ENCODE results near the gene MED12L. TPM values are rescaled to one million over a fixed set of nuclear protein-coding genes. Genes with fewer than 3 reads are reported as not detected.

Gene MED12L
- total and polyA plus RNA-seq, 2 experiments from 2014 or later, result 0.07 to 2.7 TPM

DNA sequence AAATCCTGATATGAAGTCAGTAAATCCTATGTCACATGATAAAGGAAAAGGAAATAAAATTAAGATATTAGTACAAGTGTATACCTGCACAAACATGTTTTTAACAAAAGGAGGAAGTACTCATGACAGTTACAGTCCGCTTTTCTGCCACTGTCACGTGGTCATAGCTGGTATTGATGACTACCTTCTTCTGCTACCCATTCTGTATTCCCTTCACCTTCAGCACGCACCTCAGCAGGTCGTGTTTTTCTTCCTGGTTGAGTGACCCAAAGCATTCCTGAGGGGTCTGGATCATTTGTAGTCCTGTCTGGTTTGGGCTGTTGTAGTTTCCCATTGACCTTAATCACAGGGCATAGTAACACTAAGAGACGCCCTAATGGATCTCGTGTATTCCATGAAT is 334.3 kb downstream of the MED12L start:
- H3K9me3 ChIP-seq (ENCODE audit: low read depth), result no peaks in the 10 kb centered on the region
- no peak overlapping the region for H3K4me3 ChIP-seq
- no peak for DNase-seq (ENCODE audit: low spot score)
- H3K36me3 ChIP-seq (replicated peaks; ENCODE audit: insufficient read depth, low read depth), result no peaks in the 10 kb centered on the region
- no peak overlapping the region for H3K4me2 ChIP-seq
- TF ChIP-seq, protein P1, sequence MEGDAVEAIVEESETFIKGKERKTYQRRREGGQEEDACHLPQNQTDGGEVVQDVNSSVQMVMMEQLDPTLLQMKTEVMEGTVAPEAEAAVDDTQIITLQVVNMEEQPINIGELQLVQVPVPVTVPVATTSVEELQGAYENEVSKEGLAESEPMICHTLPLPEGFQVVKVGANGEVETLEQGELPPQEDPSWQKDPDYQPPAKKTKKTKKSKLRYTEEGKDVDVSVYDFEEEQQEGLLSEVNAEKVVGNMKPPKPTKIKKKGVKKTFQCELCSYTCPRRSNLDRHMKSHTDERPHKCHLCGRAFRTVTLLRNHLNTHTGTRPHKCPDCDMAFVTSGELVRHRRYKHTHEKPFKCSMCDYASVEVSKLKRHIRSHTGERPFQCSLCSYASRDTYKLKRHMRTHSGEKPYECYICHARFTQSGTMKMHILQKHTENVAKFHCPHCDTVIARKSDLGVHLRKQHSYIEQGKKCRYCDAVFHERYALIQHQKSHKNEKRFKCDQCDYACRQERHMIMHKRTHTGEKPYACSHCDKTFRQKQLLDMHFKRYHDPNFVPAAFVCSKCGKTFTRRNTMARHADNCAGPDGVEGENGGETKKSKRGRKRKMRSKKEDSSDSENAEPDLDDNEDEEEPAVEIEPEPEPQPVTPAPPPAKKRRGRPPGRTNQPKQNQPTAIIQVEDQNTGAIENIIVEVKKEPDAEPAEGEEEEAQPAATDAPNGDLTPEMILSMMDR (IDR thresholded peaks at IDR 0.05; ENCODE audit: poor library complexity), result no peak
- TF ChIP-seq EZH2phosphoT487 (IDR thresholded peaks at IDR 0.05; ENCODE audit: low read depth, severe bottlenecking, unreplicated experiment), result no peak
- no peak for TF ChIP-seq EZH2 (IDR thresholded peaks at IDR 0.05; ENCODE audit: borderline replicate concordance)
- no peaks in the 10 kb centered on the region for H3K27me3 ChIP-seq
- no peaks in the 10 kb centered on the region for H3K79me2 ChIP-seq
- H3K4me1 ChIP-seq (ENCODE audit: insufficient read depth), result no peaks in the 10 kb centered on the region
- WGBS (ENCODE audit: low lambda C conversion rate, missing lambda C conversion rate), result 75% methylated on average over 6 of the region's 6 CpGs
- no peak overlapping the region for H2AFZ ChIP-seq
- H4K20me1 ChIP-seq (ENCODE audit: insufficient read depth, poor library complexity, severe bottlenecking), result no peaks in the 10 kb centered on the region
- no peak overlapping the region for H3K27ac ChIP-seq
- H3K9me2 ChIP-seq (replicated peaks; ENCODE audit: insufficient read depth), result no peaks in the 10 kb centered on the region

DNA sequence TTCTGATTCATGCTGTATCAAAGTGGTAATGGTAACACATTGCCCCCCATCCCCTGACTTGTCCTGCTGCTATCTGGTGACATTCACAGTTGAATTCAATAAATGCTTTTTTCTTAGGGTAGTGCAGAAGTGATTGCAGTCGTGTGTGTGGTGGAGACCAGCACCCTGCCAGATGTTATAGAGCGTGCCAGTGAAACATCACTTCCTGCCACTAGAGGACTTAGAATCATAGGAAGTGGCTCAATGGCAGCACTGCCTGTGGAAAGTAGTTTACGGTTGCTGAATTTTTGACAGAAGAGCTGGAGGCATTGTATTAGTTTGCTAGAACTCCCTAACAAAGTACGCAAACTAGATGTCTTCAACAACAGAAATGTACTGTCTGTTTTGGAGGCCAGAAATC is 336.5 kb downstream of the MED12L start:
- no peaks in the 10 kb centered on the region for H3K79me2 ChIP-seq
- no peaks in the 10 kb centered on the region for H3K4me1 ChIP-seq (ENCODE audit: insufficient read depth)
- H2AFZ ChIP-seq, result no peak overlapping the region
- H3K36me3 ChIP-seq (replicated peaks; ENCODE audit: insufficient read depth, low read depth), result no peaks in the 10 kb centered on the region
- no peaks in the 10 kb centered on the region for H4K20me1 ChIP-seq (ENCODE audit: insufficient read depth, poor library complexity, severe bottlenecking)
- 82% methylated on average over 4 of the region's 4 CpGs for WGBS (ENCODE audit: low lambda C conversion rate, missing lambda C conversion rate)
- H3K4me3 ChIP-seq, result no peak overlapping the region
- H3K9me2 ChIP-seq (replicated peaks; ENCODE audit: insufficient read depth), result no peaks in the 10 kb centered on the region
- no peaks in the 10 kb centered on the region for H3K9me3 ChIP-seq (ENCODE audit: low read depth)
- no peak for DNase-seq (ENCODE audit: low spot score)
- TF ChIP-seq EZH2 (IDR thresholded peaks at IDR 0.05; ENCODE audit: borderline replicate concordance) (no peak), EZH2phosphoT487 (IDR thresholded peaks at IDR 0.05; ENCODE audit: low read depth, severe bottlenecking, unreplicated experiment) (no peak)
- TF ChIP-seq, protein P1 (IDR thresholded peaks at IDR 0.05; ENCODE audit: poor library complexity), result no peak
- H3K27me3 ChIP-seq, result no peaks in the 10 kb centered on the region
- no peak overlapping the region for H3K27ac ChIP-seq
- no peak overlapping the region for H3K4me2 ChIP-seq

DNA sequence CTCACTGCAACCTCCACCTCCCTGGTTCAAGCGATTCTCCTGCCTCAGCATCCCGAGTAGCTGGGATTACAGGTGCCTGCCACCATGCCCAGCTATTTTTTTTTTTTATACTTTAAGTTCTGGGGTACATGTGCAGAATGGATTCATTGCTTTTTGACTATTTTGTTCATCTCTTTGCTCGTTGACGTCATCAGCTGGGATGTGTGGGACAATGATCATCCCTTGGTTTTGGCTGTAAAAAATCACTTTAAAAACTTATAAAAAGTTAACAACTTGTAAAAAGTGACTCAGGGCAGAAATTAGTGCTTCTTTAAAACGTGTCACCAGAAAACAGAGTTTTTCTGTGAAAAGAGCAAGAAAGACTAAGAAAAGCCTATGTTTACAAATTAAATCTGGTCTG is 337.6 kb downstream of the MED12L start:
- no peaks in the 10 kb centered on the region for H4K20me1 ChIP-seq (ENCODE audit: insufficient read depth, poor library complexity, severe bottlenecking)
- H3K79me2 ChIP-seq, result no peaks in the 10 kb centered on the region
- TF ChIP-seq EZH2phosphoT487 (IDR thresholded peaks at IDR 0.05; ENCODE audit: low read depth, severe bottlenecking, unreplicated experiment), result no peak
- TF ChIP-seq, protein P1 (IDR thresholded peaks at IDR 0.05; ENCODE audit: poor library complexity), result no peak
- no peak for TF ChIP-seq EZH2 (IDR thresholded peaks at IDR 0.05; ENCODE audit: borderline replicate concordance)
- H3K4me2 ChIP-seq, result no peak overlapping the region
- H3K9me3 ChIP-seq (ENCODE audit: low read depth), result no peaks in the 10 kb centered on the region
- no peaks in the 10 kb centered on the region for H3K36me3 ChIP-seq (replicated peaks; ENCODE audit: insufficient read depth, low read depth)
- DNase-seq (ENCODE audit: low spot score), result no peak
- H3K9me2 ChIP-seq (replicated peaks; ENCODE audit: insufficient read depth), result no peaks in the 10 kb centered on the region
- no peaks in the 10 kb centered on the region for H3K27me3 ChIP-seq
- no peak overlapping the region for H3K4me3 ChIP-seq
- no peaks in the 10 kb centered on the region for H3K4me1 ChIP-seq (ENCODE audit: insufficient read depth)
- H2AFZ ChIP-seq, result no peak overlapping the region
- no peak overlapping the region for H3K27ac ChIP-seq
- 78% methylated on average over 5 of the region's 5 CpGs for WGBS (ENCODE audit: low lambda C conversion rate, missing lambda C conversion rate)
